ENCODE data around the gene SNCG. TPM values are rescaled to one million over a fixed set of nuclear protein-coding genes. Genes with fewer than 3 reads are reported as not detected.

Gene SNCG
- total RNA-seq, 1 experiment from 2014 or later = 5.5 TPM

- no peak overlapping the region for H3K4ac ChIP-seq (ENCODE audit: low read depth, low read length)
- Mint-ChIP-seq H3K9me3 (peaks cover 0 to under 1% of the 10 kb centered on the region in 2 experiments; a peak in 1 of 5 replicates), H3K27me3 (ENCODE audit: low read depth) (peaks cover 17% of the 10 kb centered on the region), H3K27ac (peak overlapping the region in 1 of 3 experiments; percentile 86; a peak in 1 of 7 replicates), H3K36me3 (ENCODE audit: insufficient read depth in 1 of 3, low read depth in 3 of 3) (peaks cover 0 to under 1% (median 0%) of the 10 kb centered on the region in 3 experiments; a peak in 1 of 7 replicates), H3K4me3 (no peak overlapping the region), H3K4me1 (peaks cover 24 to 39% of the 10 kb centered on the region in 2 experiments)
- H3K23me2 ChIP-seq (ENCODE audit: insufficient read length, low read depth, low read length, poor library complexity, severe bottlenecking) = peaks cover 15% of the 10 kb centered on the region
- H3K23ac ChIP-seq (ENCODE audit: insufficient read length, low read depth, low read length) = no peak overlapping the region
- H2BK5ac ChIP-seq (ENCODE audit: insufficient read length, low read length) = no peak overlapping the region
- peaks cover 2% of the 10 kb centered on the region; the same call in 1 of the 2 replicates for H3K4me1 ChIP-seq (ENCODE audit: insufficient read depth, low read length)
- H3K9ac ChIP-seq (ENCODE audit: extremely low read depth, insufficient read length, low read length) = no peak overlapping the region
- no peak overlapping the region for H3K18ac ChIP-seq (ENCODE audit: insufficient read length, low read depth, low read length)
- no peak overlapping the region for H2AK5ac ChIP-seq (ENCODE audit: insufficient read length, low read length)
- H2BK20ac ChIP-seq (ENCODE audit: low read depth, low read length, poor library complexity, severe bottlenecking) = no peak overlapping the region
- H4K91ac ChIP-seq (ENCODE audit: insufficient read length, low read depth, low read length) = no peak overlapping the region
- no peak overlapping the region for H3K4me2 ChIP-seq (ENCODE audit: insufficient read depth, insufficient read length, low read length)
- DNase-seq = no peak
- H3K27me3 ChIP-seq (ENCODE audit: insufficient read depth, low read length) = peaks cover 1% of the 10 kb centered on the region; the same call in 1 of the 2 replicates
- no peak overlapping the region for H2BK12ac ChIP-seq (ENCODE audit: insufficient read length, low read depth, low read length)
- no peak overlapping the region for H3T11ph ChIP-seq (ENCODE audit: low read length)
- no peak overlapping the region for H3K14ac ChIP-seq (ENCODE audit: insufficient read depth, low read length)
- H3K56ac ChIP-seq (ENCODE audit: insufficient read length, low read depth, low read length) = no peak overlapping the region
- H4K8ac ChIP-seq (replicated peaks; ENCODE audit: insufficient read length, low read depth, low read length) = no peak overlapping the region
- no peak overlapping the region for H2AFZ ChIP-seq (ENCODE audit: low read length)
- no peaks in the 10 kb centered on the region for H4K20me1 ChIP-seq (ENCODE audit: control insufficient read depth, insufficient read depth, insufficient read length)
- no peak overlapping the region for H3K27ac ChIP-seq (ENCODE audit: insufficient read length, low read depth, low read length)
- no peak overlapping the region for H2BK15ac ChIP-seq (ENCODE audit: low read depth, low read length)
- H3K79me2 ChIP-seq (ENCODE audit: insufficient read depth, low read length) = no peaks in the 10 kb centered on the region
- no peak for TF ChIP-seq CTCF (conservative IDR thresholded peaks at IDR 0.05)
- H3K9me3 ChIP-seq (ENCODE audit: control insufficient read depth, low read depth, low read length) = no peaks in the 10 kb centered on the region
- H2BK120ac ChIP-seq (ENCODE audit: low read depth, low read length, poor library complexity, severe bottlenecking) = no peak overlapping the region
- H4K5ac ChIP-seq (ENCODE audit: insufficient read length, low read depth, low read length) = no peak overlapping the region
- H3K79me1 ChIP-seq (ENCODE audit: insufficient read depth, low read depth, low read length, poor library complexity, severe bottlenecking) = no peaks in the 10 kb centered on the region
- no CpG with 5 or more reads among the region's 7 CpGs for WGBS (ENCODE audit: extremely low coverage, insufficient read length, low lambda C conversion rate)
Observed at GRCh38 chr10:86967481-86967941, 9.1 kb downstream of the SNCG start.
